Stimulated activated naive CD8-positive, alpha-beta T cell treated with anti-CD3 and anti-CD28 coated beads, Interleukin-15, amount 100 ng/mL, for 72 hours (primary cell): ENCODE results near the gene TSEN54.

Source experiments
- ATAC-seq: fragments of 150-1000 bp; cut with Tn5 transposase; 2 replicates; pipeline ENCODE4 v1.10.0; 2021; ENCODE audit warnings: mild to moderate bottlenecking, moderate library complexity
- DNase-seq, 2 donors: peaks; one replicate each; pipeline ENCODE4 v3.0.0; 2021 to 2022
- H3K27ac Mint-ChIP-seq, 2 donors: one replicate each; pipeline ENCODE4 v1.8.0; 2022; ENCODE audit warnings: mild to moderate bottlenecking in 2 of 2, mixed read lengths in 2 of 2, moderate library complexity in 2 of 2
- H3K27me3 Mint-ChIP-seq: one replicate; pipeline ENCODE4 v1.8.0; 2022; ENCODE audit warnings: mixed read lengths
- H3K4me1 Mint-ChIP-seq: one replicate; pipeline ENCODE4 v1.8.0; 2022; ENCODE audit warnings: mild to moderate bottlenecking, mixed read lengths
- H3K4me3 Mint-ChIP-seq, 2 donors: one replicate each; pipeline ENCODE4 v1.8.0; 2022; ENCODE audit warnings: mild to moderate bottlenecking in 2 of 2, mixed read lengths in 2 of 2, moderate library complexity in 1 of 2
- H3K9me3 Mint-ChIP-seq, 2 donors: one replicate each; pipeline ENCODE4 v1.8.0; 2022; ENCODE audit warnings: mixed read lengths in 2 of 2

The TSEN54 gene

GRCh38 chr17:75553295-75554110 is 37.2 kb downstream of the TSEN54 start:
- Mint-ChIP-seq H3K27me3 (no peaks in the 10 kb centered on the region), H3K9me3 (no peaks in the 10 kb centered on the region), H3K27ac (no peak overlapping the region), H3K4me3 (no peak overlapping the region), H3K4me1 (no peaks in the 10 kb centered on the region)
- DNase-seq (no peak), ATAC-seq (no peak)

- H3K9me3 Mint-ChIP-seq: no peaks in the 10 kb centered on the region
- H3K4me1 Mint-ChIP-seq: no peaks in the 10 kb centered on the region
- H3K27ac Mint-ChIP-seq: peak overlapping the region in 1 of 2 donors; percentile 59
- DNase-seq (no peak), ATAC-seq (no peak)
- no peak overlapping the region for H3K4me3 Mint-ChIP-seq
- no peaks in the 10 kb centered on the region for H3K27me3 Mint-ChIP-seq
These were observed 39.4 kb downstream of the TSEN54 start for GRCh38 chr17:75555679-75556153.

DNA sequence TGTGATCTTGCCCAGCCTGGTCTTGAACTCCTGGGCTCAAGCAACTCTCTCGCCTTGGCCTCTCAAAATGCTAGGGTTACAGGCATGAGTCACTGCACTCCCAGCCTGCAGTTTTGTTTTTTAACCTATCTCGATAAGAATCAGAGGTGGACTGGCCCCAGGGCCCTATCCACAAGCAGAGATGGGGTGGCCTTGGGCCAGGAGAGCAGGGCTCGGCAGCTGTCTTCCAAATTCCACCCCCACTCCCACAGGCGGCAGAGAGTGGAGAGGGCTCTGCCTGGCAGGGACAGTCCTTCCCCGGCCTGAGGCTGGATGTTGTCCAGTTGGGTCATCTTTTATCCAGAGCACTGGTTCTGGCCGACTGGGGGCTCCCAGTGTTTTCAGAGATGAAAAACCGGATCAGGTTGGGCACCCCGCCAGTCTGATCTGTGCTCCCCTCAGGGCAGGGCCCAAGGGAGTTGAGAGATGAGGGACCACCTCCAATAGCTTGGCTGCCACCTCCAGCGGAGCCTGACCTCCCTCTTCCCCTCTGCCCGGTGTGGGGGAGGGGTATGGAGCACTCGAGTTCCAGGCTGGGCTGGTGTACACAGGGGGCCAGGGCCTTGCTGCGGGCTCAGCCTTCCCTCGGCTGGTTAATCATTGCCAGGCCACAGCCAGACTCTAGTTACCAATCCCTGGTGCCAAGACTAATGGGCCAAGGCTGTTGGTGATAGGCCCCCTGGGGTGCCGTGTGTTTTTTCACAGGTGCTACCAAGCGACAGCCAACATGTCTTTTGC is 40.9 kb downstream of the TSEN54 start:
- Mint-ChIP-seq H3K9me3 (no peaks in the 10 kb centered on the region), H3K27ac (no peak overlapping the region), H3K27me3 (no peaks in the 10 kb centered on the region), H3K4me3 (no peak overlapping the region), H3K4me1 (no peaks in the 10 kb centered on the region)
- no peak for DNase-seq
- ATAC-seq: no peak

DNA sequence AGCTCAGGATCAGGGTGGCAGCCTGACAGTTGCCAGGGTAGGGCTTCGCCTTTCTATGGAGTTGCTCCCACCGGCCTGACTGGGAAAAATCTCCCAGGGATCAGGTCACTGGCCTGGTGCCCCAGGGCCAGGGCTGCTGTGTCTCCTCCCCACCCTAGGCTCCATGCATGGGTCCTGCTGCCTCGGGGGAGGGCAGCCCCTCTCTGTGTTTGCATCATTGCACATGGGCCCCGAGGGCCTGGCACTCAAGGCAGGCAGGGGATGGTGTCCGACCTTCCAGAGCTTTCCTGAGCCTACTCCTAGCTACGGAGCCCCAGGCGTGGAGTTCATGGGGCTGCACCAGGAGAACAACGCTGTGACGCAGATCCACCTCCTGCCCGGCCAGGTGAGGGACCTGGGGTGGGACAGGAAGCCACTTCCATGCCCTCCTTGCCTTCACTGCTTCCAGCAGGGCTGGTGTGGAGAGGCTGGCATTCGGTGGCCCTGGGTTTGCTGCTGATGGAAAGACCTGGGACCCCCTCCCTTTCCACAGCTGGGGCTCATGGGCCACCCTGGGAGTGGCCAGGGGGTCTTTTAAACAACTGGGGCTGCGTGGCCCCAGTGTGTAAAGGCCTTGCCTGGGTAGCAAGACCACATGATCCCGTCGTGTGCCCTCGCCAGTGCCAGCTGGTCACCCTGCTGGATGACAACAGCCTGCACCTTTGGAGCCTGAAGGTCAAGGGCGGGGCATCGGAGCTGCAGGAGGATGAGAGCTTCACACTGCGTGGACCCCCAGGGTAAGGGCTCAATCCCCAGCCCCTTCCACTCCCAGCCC is 41.7 kb downstream of the TSEN54 start:
- Mint-ChIP-seq H3K4me3 (no peak overlapping the region), H3K27me3 (no peaks in the 10 kb centered on the region)
- ATAC-seq: no peak

GRCh38 chr17:75558666-75559530 is 42.6 kb downstream of the TSEN54 start:
- H3K4me3 Mint-ChIP-seq: no peak overlapping the region
- no peaks in the 10 kb centered on the region for H3K4me1 Mint-ChIP-seq
- peak overlapping the region in 1 of 2 donors; percentile 63 for H3K27ac Mint-ChIP-seq
- no peak for ATAC-seq
- no peak for DNase-seq
- no peaks in the 10 kb centered on the region for H3K27me3 Mint-ChIP-seq
- no peaks in the 10 kb centered on the region for H3K9me3 Mint-ChIP-seq

More for the DNA sequence above, 41.7 kb downstream of the TSEN54 start:
- DNase-seq: no peak
- H3K27ac Mint-ChIP-seq: peak overlapping the region in 1 of 2 donors; percentile 63
- H3K4me1 Mint-ChIP-seq: no peaks in the 10 kb centered on the region
- no peaks in the 10 kb centered on the region for H3K9me3 Mint-ChIP-seq

DNA sequence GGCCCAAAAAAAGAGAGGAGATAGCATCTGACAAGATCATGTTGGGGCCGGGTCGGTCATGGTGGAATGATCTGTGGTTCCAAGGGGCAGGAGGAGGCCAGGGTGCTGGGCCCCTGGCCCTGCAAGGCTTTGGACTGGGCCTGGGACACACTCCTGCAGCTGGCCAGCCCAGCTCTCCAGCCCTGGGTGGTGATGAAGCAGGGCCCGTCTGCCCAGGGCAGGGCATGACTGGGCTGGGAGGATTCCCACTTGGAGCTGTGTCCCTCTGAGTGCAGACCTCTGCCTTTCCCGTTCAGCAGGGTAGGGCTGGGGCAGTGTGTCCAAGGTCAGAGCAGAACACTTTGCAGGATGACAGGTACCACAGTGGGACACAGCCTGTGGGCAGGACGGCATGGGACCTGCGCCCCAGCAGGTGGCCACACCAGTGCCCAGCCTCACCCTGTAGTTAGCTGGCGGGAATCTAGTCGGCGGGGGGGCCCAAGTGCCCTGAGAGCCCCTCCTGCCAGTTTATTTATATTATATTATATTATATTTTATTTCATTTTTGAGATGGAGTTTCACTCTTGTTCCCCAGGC is 43.7 kb downstream of the TSEN54 start:
- no peak for DNase-seq
- H3K27ac Mint-ChIP-seq: peak overlapping the region in 1 of 2 donors; percentile 44

DNA sequence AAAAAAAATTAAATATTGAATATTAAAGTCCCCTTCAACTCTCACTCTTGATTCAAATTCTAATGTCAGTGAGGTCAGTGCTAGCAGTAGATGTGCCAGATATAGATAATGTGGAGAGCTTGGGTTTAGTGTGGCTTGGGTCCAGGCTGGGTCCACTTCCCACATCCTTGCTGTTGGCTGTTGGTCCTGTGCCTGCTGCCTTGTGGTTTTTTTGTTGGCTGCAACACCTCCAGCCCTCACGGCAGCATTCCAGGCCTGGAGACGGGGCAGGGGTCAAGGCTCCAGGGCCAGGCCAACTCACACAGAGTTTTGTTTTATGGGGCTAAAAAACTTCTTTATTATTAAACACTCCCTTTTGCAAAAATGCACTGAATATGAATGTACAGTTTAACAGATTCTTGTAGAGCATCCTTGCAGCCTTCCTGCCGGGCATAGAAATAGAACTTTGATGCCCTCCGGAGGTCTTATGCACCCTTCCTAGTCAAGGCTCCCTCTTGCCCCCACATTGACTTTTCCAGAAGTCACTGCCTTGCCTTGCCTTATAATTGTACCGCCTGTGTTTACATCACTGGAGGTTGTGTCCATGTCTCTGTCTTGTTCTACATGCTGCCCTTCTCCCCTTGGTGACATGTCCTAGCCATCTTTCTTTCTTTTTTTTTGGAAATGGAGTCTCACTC is 45.7 kb downstream of the TSEN54 start:
- ATAC-seq: no peak
- no peaks in the 10 kb centered on the region for H3K4me1 Mint-ChIP-seq
- no peak for DNase-seq
- H3K27me3 Mint-ChIP-seq: no peaks in the 10 kb centered on the region
- H3K4me3 Mint-ChIP-seq: no peak overlapping the region
- peak overlapping the region in 1 of 2 donors; percentile 37 for H3K27ac Mint-ChIP-seq
- H3K9me3 Mint-ChIP-seq: no peaks in the 10 kb centered on the region

More for the DNA sequence above, 43.7 kb downstream of the TSEN54 start:
- Mint-ChIP-seq H3K4me1 (no peaks in the 10 kb centered on the region), H3K9me3 (no peaks in the 10 kb centered on the region), H3K27me3 (no peaks in the 10 kb centered on the region), H3K4me3 (no peak overlapping the region)
- ATAC-seq: no peak

- Mint-ChIP-seq H3K4me1 (no peaks in the 10 kb centered on the region), H3K4me3 (no peak overlapping the region), H3K27ac (no peak overlapping the region), H3K27me3 (no peaks in the 10 kb centered on the region), H3K9me3 (no peaks in the 10 kb centered on the region)
- ATAC-seq: no peak
- no peak for DNase-seq
These were observed 46.9 kb downstream of the TSEN54 start for GRCh38 chr17:75563063-75563758.

GRCh38 chr17:75564195-75564594 is 47.9 kb downstream of the TSEN54 start:
- no peak overlapping the region for H3K27ac Mint-ChIP-seq
- no peaks in the 10 kb centered on the region for H3K27me3 Mint-ChIP-seq
- ATAC-seq (no peak), DNase-seq (no peak)
- no peaks in the 10 kb centered on the region for H3K9me3 Mint-ChIP-seq
- H3K4me3 Mint-ChIP-seq: no peak overlapping the region
- H3K4me1 Mint-ChIP-seq: no peaks in the 10 kb centered on the region

DNA sequence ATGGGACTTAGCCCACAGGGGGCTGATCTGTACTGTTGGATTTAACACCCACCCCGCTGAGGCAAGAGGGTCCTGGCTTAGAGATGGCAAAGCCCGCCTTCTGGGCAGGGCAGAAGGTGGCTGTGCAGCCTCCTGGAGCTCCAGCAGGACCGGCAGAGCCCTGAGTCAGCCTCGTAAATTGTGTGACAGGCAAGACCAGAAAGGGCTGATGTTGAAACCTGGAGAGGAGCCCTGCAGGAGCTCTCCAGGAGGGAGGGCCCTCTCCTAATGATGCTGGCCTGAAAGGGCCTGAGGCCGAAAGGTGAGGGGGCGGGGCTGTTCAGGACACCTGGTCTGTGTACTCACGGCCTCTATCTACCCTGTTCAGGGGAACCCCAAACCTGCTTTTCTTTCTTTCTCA is 48.7 kb downstream of the TSEN54 start:
- Mint-ChIP-seq H3K4me1 (no peaks in the 10 kb centered on the region), H3K27me3 (no peaks in the 10 kb centered on the region), H3K4me3 (no peak overlapping the region), H3K27ac (no peak overlapping the region), H3K9me3 (no peaks in the 10 kb centered on the region)
- no peak for ATAC-seq
- no peak for DNase-seq

DNA sequence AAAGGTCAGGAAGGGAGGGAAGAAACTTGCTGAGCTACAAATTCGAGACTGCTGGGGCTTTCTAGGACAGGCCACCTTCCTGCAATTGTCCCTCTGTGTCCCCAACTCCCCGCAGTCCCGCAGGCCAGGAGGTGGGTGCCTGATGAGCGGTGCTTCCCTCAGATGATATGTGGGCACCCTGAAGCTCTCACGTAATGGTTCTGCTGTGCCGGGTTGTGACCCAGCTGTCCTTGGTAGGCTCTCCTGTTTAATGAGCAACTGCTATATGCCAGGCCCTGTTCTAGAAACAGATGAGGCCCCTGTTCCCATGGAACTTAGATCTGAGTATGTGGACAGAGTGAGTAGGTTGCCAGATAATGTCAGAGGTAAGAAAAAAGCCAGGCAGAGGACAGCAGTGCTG is 49.3 kb downstream of the TSEN54 start:
- Mint-ChIP-seq H3K4me1 (no peaks in the 10 kb centered on the region), H3K27ac (no peak overlapping the region), H3K9me3 (no peaks in the 10 kb centered on the region), H3K4me3 (no peak overlapping the region), H3K27me3 (no peaks in the 10 kb centered on the region)
- ATAC-seq (no peak), DNase-seq (no peak)

DNA sequence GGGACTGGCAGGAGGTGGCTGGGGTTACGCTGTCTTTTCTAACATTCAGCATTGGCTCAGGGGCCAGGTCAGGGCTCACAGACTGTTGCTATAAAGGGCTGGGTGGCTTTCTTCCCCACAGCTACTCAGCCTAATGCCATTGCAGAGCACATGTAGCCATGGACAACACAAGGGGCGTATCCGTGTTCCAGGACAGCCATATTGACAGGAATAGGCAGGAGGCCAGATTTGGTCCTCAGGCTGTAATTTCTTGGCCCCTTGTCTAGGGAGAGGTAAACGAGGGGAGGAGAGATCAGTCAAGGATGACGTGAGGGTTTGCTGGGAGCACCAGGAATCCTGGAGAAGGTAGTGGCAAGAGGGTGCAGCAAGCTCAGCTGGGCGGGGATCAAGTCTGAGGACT is 50.1 kb downstream of the TSEN54 start:
- DNase-seq (no peak), ATAC-seq (no peak)
- H3K27me3 Mint-ChIP-seq: no peaks in the 10 kb centered on the region
- H3K27ac Mint-ChIP-seq: peak overlapping the region; percentile 1 to 18
- H3K4me3 Mint-ChIP-seq: no peak overlapping the region
- peaks cover 5% of the 10 kb centered on the region for H3K4me1 Mint-ChIP-seq
- H3K9me3 Mint-ChIP-seq: no peaks in the 10 kb centered on the region

- Mint-ChIP-seq H3K4me1 (peaks cover 7% of the 10 kb centered on the region), H3K4me3 (no peak overlapping the region), H3K9me3 (no peaks in the 10 kb centered on the region), H3K27ac (no peak overlapping the region), H3K27me3 (no peaks in the 10 kb centered on the region)
- no peak for ATAC-seq
- DNase-seq: no peak
These were observed 50.5 kb downstream of the TSEN54 start for GRCh38 chr17:75566834-75567233.
